H9 (cell line): Measurements from ENCODE around the gene ANKRD27. TPM values are rescaled to one million over a fixed set of nuclear protein-coding genes. Genes with fewer than 3 reads are reported as not detected.
A peak's percentile ranks its signal among the peaks of the same experiment; 100 is the strongest.

Source experiments
- DNase-seq: peaks from one replicate; pipeline ENCODE4 v3.0.0-alpha.2; 2017
- H2AFZ ChIP-seq: one replicate; pipeline ENCODE4 v1.6.1; 2013; ENCODE audit warnings: mild to moderate bottlenecking, low read length, control low read depth, moderate library complexity
- H2AK5ac ChIP-seq: 2 replicates; pipeline ENCODE4 v1.6.1; 2013; ENCODE audit warnings: low read length, control low read depth, mixed read lengths; ENCODE audit not compliant: insufficient read length
- H2BK120ac ChIP-seq: one replicate; pipeline ENCODE4 v1.6.1; 2013; ENCODE audit warnings: low read depth, mild to moderate bottlenecking, low read length, control low read depth, inconsistent platforms; ENCODE audit not compliant: poor library complexity, severe bottlenecking
- H2BK12ac ChIP-seq: 2 replicates; pipeline ENCODE4 v1.6.1; 2013; ENCODE audit warnings: low read length, control low read depth, mixed read lengths, low read depth; ENCODE audit not compliant: insufficient read length
- H2BK15ac ChIP-seq: 2 replicates; pipeline ENCODE4 v1.6.1; 2013; ENCODE audit warnings: low read depth, low read length, control low read depth
- H2BK20ac ChIP-seq: one replicate; pipeline ENCODE4 v1.6.1; 2013; ENCODE audit warnings: low read depth, mild to moderate bottlenecking, low read length, control low read depth, inconsistent platforms; ENCODE audit not compliant: poor library complexity, severe bottlenecking
- H2BK5ac ChIP-seq: 2 replicates; pipeline ENCODE4 v1.6.1; 2013; ENCODE audit warnings: low read length, control low read depth, mixed read lengths; ENCODE audit not compliant: insufficient read length
- H3K14ac ChIP-seq: 2 replicates; pipeline ENCODE4 v1.6.1; 2013; ENCODE audit warnings: low read length, control low read depth; ENCODE audit not compliant: insufficient read depth
- H3K18ac ChIP-seq: 2 replicates; pipeline ENCODE4 v1.6.1; 2013; ENCODE audit warnings: low read depth, mild to moderate bottlenecking, mixed read lengths, low read length, control low read depth; ENCODE audit not compliant: insufficient read length
- H3K23ac ChIP-seq: 2 replicates; pipeline ENCODE4 v1.6.1; 2013; ENCODE audit warnings: low read length, control low read depth, mixed read lengths, low read depth; ENCODE audit not compliant: insufficient read length
- H3K23me2 ChIP-seq: 2 replicates; pipeline ENCODE4 v1.6.1; 2013; ENCODE audit warnings: low read depth, mild to moderate bottlenecking, mixed read lengths, low read length, control low read depth; ENCODE audit not compliant: insufficient read length, poor library complexity, severe bottlenecking
- H3K27ac ChIP-seq: 2 replicates; pipeline ENCODE4 v1.5.1; 2013; ENCODE audit warnings: low read length, control low read depth, mixed read lengths, low read depth; ENCODE audit not compliant: insufficient read length
- H3K27me3 ChIP-seq: 2 replicates; pipeline ENCODE4 v1.6.1; 2013; ENCODE audit warnings: low read length, control low read depth, inconsistent platforms; ENCODE audit not compliant: insufficient read depth
- H3K4ac ChIP-seq: 2 replicates; pipeline ENCODE4 v1.6.1; 2013; ENCODE audit warnings: low read depth, mild to moderate bottlenecking, control low read depth, inconsistent platforms, low read length, moderate library complexity
- H3K4me1 ChIP-seq: 2 replicates; pipeline ENCODE4 v1.6.1; 2013; ENCODE audit warnings: low read length, control low read depth, inconsistent platforms; ENCODE audit not compliant: insufficient read depth
- H3K4me2 ChIP-seq: 2 replicates; pipeline ENCODE4 v1.6.1; 2013; ENCODE audit warnings: low read length, control low read depth, mixed read lengths; ENCODE audit not compliant: insufficient read length, insufficient read depth
- H3K56ac ChIP-seq: 2 replicates; pipeline ENCODE4 v1.6.1; 2013; ENCODE audit warnings: low read depth, mild to moderate bottlenecking, mixed read lengths, low read length, control low read depth; ENCODE audit not compliant: insufficient read length
- H3K79me1 ChIP-seq: 2 replicates; pipeline ENCODE4 v1.6.1; 2013; ENCODE audit warnings: low read depth, mild to moderate bottlenecking, moderate library complexity, low read length, control low read depth, inconsistent platforms; ENCODE audit not compliant: insufficient read depth, poor library complexity, severe bottlenecking
- H3K79me2 ChIP-seq: 2 replicates; pipeline ENCODE4 v1.6.1; 2013; ENCODE audit warnings: low read length, control low read depth, inconsistent platforms; ENCODE audit not compliant: insufficient read depth
- H3K9ac ChIP-seq: 2 replicates; pipeline ENCODE4 v1.6.1; 2013; ENCODE audit warnings: low read length, control low read depth, mixed read lengths; ENCODE audit not compliant: insufficient read length; ENCODE audit errors: extremely low read depth
- H3K9me3 ChIP-seq: one replicate; pipeline ENCODE4 v1.6.1; 2013; ENCODE audit warnings: low read depth, low read length, inconsistent platforms; ENCODE audit not compliant: control insufficient read depth
- H3T11ph ChIP-seq: one replicate; pipeline ENCODE4 v1.6.1; 2013; ENCODE audit warnings: mild to moderate bottlenecking, low read length, control low read depth, inconsistent platforms
- H4K20me1 ChIP-seq: one replicate; pipeline ENCODE4 v1.6.1; 2013; ENCODE audit not compliant: control insufficient read depth, insufficient read length, insufficient read depth
- H4K5ac ChIP-seq: 2 replicates; pipeline ENCODE4 v1.6.1; 2013; ENCODE audit warnings: low read depth, mild to moderate bottlenecking, mixed read lengths, low read length, control low read depth; ENCODE audit not compliant: insufficient read length
- H4K8ac ChIP-seq: replicated peaks from 2 replicates; pipeline ENCODE4 v1.6.1; 2013; ENCODE audit warnings: low read length, control low read depth, mixed read lengths, low read depth; ENCODE audit not compliant: insufficient read length
- H4K91ac ChIP-seq: 2 replicates; pipeline ENCODE4 v1.6.1; 2013; ENCODE audit warnings: low read depth, mild to moderate bottlenecking, moderate library complexity, mixed read lengths, low read length, control low read depth; ENCODE audit not compliant: insufficient read length
- H3K27ac Mint-ChIP-seq, 3 experiments: 2 replicates in 2 of 3; 3 replicates in 1 of 3; pipeline ENCODE4 v1.8.0; 2020 to 2021; ENCODE audit warnings: mixed read lengths in 3 of 3, mild to moderate bottlenecking in 1 of 3, moderate library complexity in 1 of 3
- H3K27me3 Mint-ChIP-seq: 2 replicates; pipeline ENCODE4 v1.8.0; 2021; ENCODE audit warnings: low read depth, mild to moderate bottlenecking, moderate library complexity, mixed read lengths
- H3K36me3 Mint-ChIP-seq, 3 experiments: 2 replicates in 2 of 3; 3 replicates in 1 of 3; pipeline ENCODE4 v1.8.0; 2020 to 2021; ENCODE audit warnings: low read depth in 3 of 3, mixed read lengths in 3 of 3; ENCODE audit not compliant: insufficient read depth in 1 of 3
- H3K4me1 Mint-ChIP-seq, 2 experiments: 2 replicates each; pipeline ENCODE4 v1.8.0; 2020; ENCODE audit warnings: mixed read lengths in 2 of 2
- H3K4me3 Mint-ChIP-seq, 2 experiments: 2 replicates in 1 of 2; 3 replicates in 1 of 2; pipeline ENCODE4 v1.8.0; 2020 to 2021; ENCODE audit warnings: mild to moderate bottlenecking in 2 of 2, mixed read lengths in 2 of 2, moderate library complexity in 1 of 2
- H3K9me3 Mint-ChIP-seq, 2 experiments: 2 replicates in 1 of 2; 3 replicates in 1 of 2; pipeline ENCODE4 v1.8.0; 2020; ENCODE audit warnings: mild to moderate bottlenecking in 2 of 2, mixed read lengths in 2 of 2, moderate library complexity in 1 of 2
- CTCF ChIP-seq: fragments of 200-600 bp; sonication (generic); conservative IDR thresholded peaks from 3 replicates; pipeline ENCODE4 v1.8.0; 2021; ENCODE audit warnings: antibody characterized with exemption, mild to moderate bottlenecking
- WGBS: extraction: QIAGEN DNeasy Blood & Tissue Kit; methylation state at CpG from one replicate; pipeline ENCODE4 v1.1.7; 2013; ENCODE audit warnings: missing lambda C conversion rate, low lambda C conversion rate, mixed read lengths; ENCODE audit not compliant: insufficient read length; ENCODE audit errors: extremely low coverage; 5-methylcytosine and 5-hydroxymethylcytosine counted together
- total RNA-seq: library from RNA; stranded (reverse); gene quantifications from 2 replicates; pipeline ENCODE4 v1.2.1, GENCODE V29; 2021

The ANKRD27 gene
- total RNA-seq, 1 experiment from 2014 or later, result 40.7 TPM

GRCh38 chr19:32630338-32630737 lies 44.6 kb downstream of the ANKRD27 start:
- DNase-seq, result peak; percentile 41

More at GRCh38 chr19:32630338-32630737, 44.6 kb downstream of the ANKRD27 start:
- Histone ChIP-seq H3K9me3 (no peaks in the 10 kb centered on the region), H3K14ac (no peak overlapping the region; the same call in 1 of the 2 replicates), H3K56ac (no peak overlapping the region), H3K18ac (no peak overlapping the region), H3K79me2 (no peaks in the 10 kb centered on the region), H3T11ph (no peak overlapping the region), H2BK120ac (no peak overlapping the region), H3K9ac (no peak overlapping the region), H4K20me1 (no peaks in the 10 kb centered on the region), H4K91ac (no peak overlapping the region), H3K4me1 (no peaks in the 10 kb centered on the region), H3K23me2 (no peaks in the 10 kb centered on the region), H2AK5ac (no peak overlapping the region), H2AFZ (no peak overlapping the region), H3K27me3 (no peaks in the 10 kb centered on the region), H3K4ac (no peak overlapping the region), H3K27ac (no peak overlapping the region), H4K5ac (no peak overlapping the region), H3K23ac (no peak overlapping the region), H2BK15ac (no peak overlapping the region), H4K8ac (no peak overlapping the region), H2BK5ac (no peak overlapping the region), H2BK12ac (no peak overlapping the region), H3K4me2 (no peak overlapping the region), H2BK20ac (no peak overlapping the region), H3K79me1 (no peaks in the 10 kb centered on the region)
- WGBS, result no CpG with 5 or more reads among the region's 14 CpGs
- peaks cover 4 to 48% (median 26%) of the 10 kb centered on the region in 3 experiments; a peak in 6 of 7 replicates for H3K36me3 Mint-ChIP-seq
- no peak overlapping the region for H3K27ac Mint-ChIP-seq
- no peaks in the 10 kb centered on the region; the same call in none of the 2 replicates for H3K27me3 Mint-ChIP-seq
- no peaks in the 10 kb centered on the region for H3K9me3 Mint-ChIP-seq
- H3K4me1 Mint-ChIP-seq, result no peaks in the 10 kb centered on the region
- H3K4me3 Mint-ChIP-seq, result no peak overlapping the region
- TF ChIP-seq CTCF, result peak; percentile 39
